GM19395 (cell line): ENCODE measurements around the gene HERPUD1.

Experiments
- ATAC-seq: cut with Tn5 transposase; IDR thresholded peaks from one replicate; pipeline ENCODE4 v1.9.1; 2021; ENCODE audit warnings: mild to moderate bottlenecking, moderate library complexity; ENCODE audit not compliant: unreplicated experiment

The HERPUD1 gene

DNA sequence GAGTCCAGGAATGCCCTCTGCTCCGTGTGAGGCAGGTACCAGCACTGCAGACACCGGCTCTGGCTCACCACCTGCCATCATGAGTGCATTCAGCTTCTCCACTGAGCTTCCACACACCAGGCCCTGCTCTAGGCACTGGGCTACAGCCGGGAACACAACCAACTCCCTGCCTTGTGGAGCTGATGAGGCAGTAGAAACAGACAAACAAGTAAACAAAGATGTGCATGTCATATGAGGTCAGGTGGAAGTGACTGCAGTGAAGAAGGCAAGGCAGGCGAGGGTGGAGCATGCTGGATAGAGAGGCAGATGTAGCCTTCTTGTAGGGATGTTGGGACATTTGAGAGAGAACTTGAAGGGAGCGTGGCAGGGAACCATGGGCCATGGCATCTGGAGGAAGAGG, 62.4 kb downstream of the HERPUD1 start:
- ATAC-seq = no peak
